Activated B cell treated with CpG ODN at 0.5 μM for 24 hours (primary cell): ENCODE data around the gene SERAC1. TPM values are rescaled to one million over a fixed set of nuclear protein-coding genes. Genes with fewer than 3 reads are reported as not detected.

Experiments used
- ATAC-seq: fragments of 200-7000 bp; cut with Tn5 transposase; one replicate; pipeline ENCODE4 v1.10.0; 2021; ENCODE audit warnings: low read depth, mild to moderate bottlenecking, moderate library complexity
- CTCF ChIA-PET: fragments of 350-600 bp; sonication (Branson Sonifier 250); formaldehyde crosslinking; loops from one replicate; lab custom pipeline; 2021; ENCODE audit warnings: antibody characterized with exemption; lab: Charles Lee
- POLR2A ChIA-PET: fragments of 350-600 bp; sonication (Branson Sonifier 250); formaldehyde crosslinking; loops from one replicate; lab custom pipeline; 2021; ENCODE audit warnings: antibody characterized with exemption; lab: Charles Lee
- DNase-seq: peaks from one replicate; pipeline ENCODE4 v3.0.0; 2022
- H3K27ac Mint-ChIP-seq: one replicate; pipeline ENCODE4 v1.8.0; 2020; ENCODE audit warnings: mixed read lengths
- H3K27me3 Mint-ChIP-seq: one replicate; pipeline ENCODE4 v1.8.0; 2021; ENCODE audit warnings: mixed read lengths
- H3K36me3 Mint-ChIP-seq: one replicate; pipeline ENCODE4 v1.8.0; 2021; ENCODE audit warnings: low read depth, mixed read lengths
- H3K4me1 Mint-ChIP-seq: one replicate; pipeline ENCODE4 v1.8.0; 2021; ENCODE audit warnings: mixed read lengths
- H3K4me3 Mint-ChIP-seq: one replicate; pipeline ENCODE4 v1.8.0; 2020; ENCODE audit warnings: mild to moderate bottlenecking, mixed read lengths
- H3K9me3 Mint-ChIP-seq: one replicate; pipeline ENCODE4 v1.8.0; 2020; ENCODE audit warnings: mixed read lengths
- intact Hi-C: fragments of 100-400 bp; cut with micrococcal nuclease; formaldehyde crosslinking; loops from one replicate; pipeline ENCODE4 v1.15.1; 2024
- total RNA-seq: library from RNA; stranded (reverse); gene quantifications from 2 replicates; pipeline ENCODE4 v1.2.3, GENCODE V29; 2022
- TF ChIP-seq, protein P1 (sequence below): fragments of 200-600 bp; IDR thresholded peaks from one replicate; pipeline ENCODE4 v1.8.0; 2022; ENCODE audit warnings: antibody characterized with exemption, mild to moderate bottlenecking

The SERAC1 gene
- total RNA-seq, 1 donor from 2014 or later = 3.0 TPM

DNA sequence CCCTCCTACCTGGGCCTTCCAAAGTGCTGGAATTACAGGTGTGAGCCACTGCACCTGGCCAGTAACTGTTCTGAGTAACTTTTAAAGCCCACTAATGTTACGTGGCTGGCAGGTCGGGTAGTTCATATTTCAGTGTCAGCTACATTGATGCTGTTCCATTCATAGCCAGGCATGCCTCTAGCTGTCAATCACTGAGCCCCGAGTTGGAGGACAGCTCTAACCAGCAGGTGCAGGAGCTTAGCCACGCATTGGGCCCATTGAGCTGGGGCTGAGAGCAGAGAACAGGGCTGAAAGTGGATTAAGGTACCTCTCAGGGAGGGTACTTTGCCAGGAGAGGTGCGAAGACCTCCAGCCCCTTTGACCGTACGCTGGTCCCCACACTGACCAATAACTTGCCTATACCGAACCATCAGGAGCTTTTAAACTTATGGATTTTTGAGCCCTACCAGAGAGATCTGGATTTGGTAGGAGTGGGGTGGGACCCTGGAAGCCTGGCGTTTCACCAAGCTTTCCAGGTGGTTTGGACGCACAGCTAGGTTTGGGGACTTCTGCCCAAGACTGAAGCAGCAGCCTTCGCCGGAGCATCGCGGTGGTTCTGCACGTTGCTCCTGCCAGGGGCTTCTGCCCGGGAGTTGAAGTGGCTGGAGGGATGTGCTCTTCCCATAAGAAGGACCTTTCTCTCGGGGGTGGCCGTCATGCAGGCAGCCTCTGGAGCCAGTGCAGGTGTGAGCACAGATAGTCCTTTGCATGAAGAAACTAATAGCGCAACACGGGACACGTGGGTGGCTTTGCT, 82.6 kb downstream of the SERAC1 start:
- POLR2A ChIA-PET = interaction anchor here (0.6 to 0.9 kb wide), 2 partner anchors 59 to 123 kb away, joined by 3 to 4 read pairs; no protein-coding TSS in a partner anchor
- TF ChIP-seq, protein P1, sequence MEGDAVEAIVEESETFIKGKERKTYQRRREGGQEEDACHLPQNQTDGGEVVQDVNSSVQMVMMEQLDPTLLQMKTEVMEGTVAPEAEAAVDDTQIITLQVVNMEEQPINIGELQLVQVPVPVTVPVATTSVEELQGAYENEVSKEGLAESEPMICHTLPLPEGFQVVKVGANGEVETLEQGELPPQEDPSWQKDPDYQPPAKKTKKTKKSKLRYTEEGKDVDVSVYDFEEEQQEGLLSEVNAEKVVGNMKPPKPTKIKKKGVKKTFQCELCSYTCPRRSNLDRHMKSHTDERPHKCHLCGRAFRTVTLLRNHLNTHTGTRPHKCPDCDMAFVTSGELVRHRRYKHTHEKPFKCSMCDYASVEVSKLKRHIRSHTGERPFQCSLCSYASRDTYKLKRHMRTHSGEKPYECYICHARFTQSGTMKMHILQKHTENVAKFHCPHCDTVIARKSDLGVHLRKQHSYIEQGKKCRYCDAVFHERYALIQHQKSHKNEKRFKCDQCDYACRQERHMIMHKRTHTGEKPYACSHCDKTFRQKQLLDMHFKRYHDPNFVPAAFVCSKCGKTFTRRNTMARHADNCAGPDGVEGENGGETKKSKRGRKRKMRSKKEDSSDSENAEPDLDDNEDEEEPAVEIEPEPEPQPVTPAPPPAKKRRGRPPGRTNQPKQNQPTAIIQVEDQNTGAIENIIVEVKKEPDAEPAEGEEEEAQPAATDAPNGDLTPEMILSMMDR = no peak
- ATAC-seq = no peak
- Mint-ChIP-seq H3K9me3 (no peaks in the 10 kb centered on the region), H3K27me3 (no peaks in the 10 kb centered on the region), H3K4me3 (no peak overlapping the region), H3K4me1 (peaks cover 5% of the 10 kb centered on the region), H3K27ac (no peak overlapping the region), H3K36me3 (peaks cover 88% of the 10 kb centered on the region)
- intact Hi-C loops = no loop called here
- DNase-seq = no peak
- CTCF ChIA-PET = interaction anchor here (0.9 to 1.1 kb wide), 2 partner anchors 12 to 13 kb away, joined by 4 read pairs; no protein-coding TSS in a partner anchor

DNA sequence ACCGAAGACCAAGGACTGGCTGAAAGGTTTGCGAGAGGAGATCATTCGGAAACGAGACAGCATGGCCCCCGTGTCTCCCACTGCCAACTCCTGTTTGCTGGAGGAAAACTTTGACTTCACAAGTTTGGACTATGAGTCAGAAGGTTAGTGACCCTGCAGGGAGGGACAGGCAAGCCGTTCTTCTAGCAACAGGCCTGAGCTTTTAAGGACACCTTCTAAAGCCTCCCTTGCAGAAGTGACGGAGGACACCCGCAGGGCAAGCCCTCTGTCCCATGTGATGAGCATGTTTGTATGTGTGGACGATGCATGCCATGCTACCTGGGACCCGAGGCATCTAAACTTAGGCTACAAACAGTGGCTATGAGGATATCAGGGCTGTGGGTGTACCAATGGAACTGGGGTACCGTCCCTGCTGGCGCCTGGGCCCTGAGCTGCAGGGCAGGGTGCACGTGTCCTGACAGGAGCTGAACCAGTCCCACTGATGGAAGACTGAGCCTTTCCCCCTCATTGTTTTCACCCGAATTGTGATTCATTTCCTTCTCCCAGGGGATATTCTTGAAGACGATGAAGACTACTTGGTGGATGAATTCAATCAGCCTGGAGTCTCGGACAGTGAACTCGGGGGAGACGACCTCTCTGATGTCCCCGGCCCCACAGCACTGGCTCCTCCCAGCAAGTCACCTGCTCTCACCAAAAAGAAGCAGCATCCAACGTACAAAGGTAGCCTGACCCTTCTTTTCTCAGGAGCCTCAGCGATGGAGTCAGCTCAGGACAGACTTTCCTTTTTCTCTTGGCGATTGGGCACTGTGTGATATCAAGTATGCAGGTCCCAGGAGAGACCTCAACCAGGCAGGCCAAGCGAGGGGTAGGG, 84.4 kb downstream of the SERAC1 start:
- H3K9me3 Mint-ChIP-seq = no peaks in the 10 kb centered on the region
- CTCF ChIA-PET = interaction anchor here (0.9 kb wide), 1 partner anchor 12 kb away, joined by 3 read pairs; no protein-coding TSS in a partner anchor
- intact Hi-C loops = no loop called here
- TF ChIP-seq, protein P1 = no peak
- H3K36me3 Mint-ChIP-seq = peaks cover 83% of the 10 kb centered on the region
- no peak overlapping the region for H3K4me3 Mint-ChIP-seq
- H3K27ac Mint-ChIP-seq = no peak overlapping the region
- H3K4me1 Mint-ChIP-seq = peaks cover 5% of the 10 kb centered on the region
- no peaks in the 10 kb centered on the region for H3K27me3 Mint-ChIP-seq
- ATAC-seq = no peak
- DNase-seq = no peak
- POLR2A ChIA-PET = no interaction called here

DNA sequence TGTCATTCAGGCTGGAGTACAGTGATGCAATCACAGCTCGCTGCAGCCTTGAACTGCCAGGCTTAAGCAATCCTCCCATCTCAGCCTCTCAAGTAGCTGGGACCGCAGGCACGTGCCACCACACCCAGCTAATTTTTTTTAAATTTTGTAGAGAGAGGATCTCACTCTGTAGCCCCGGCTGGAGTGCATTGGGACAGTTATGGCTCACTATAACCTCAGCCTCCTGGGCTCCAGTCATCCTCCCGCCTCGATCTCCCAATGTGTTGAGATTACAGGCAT, 86.5 kb downstream of the SERAC1 start:
- Mint-ChIP-seq H3K9me3 (no peaks in the 10 kb centered on the region), H3K27ac (no peak overlapping the region), H3K27me3 (no peaks in the 10 kb centered on the region), H3K4me3 (no peak overlapping the region), H3K4me1 (peaks cover 5% of the 10 kb centered on the region), H3K36me3 (peaks cover 84% of the 10 kb centered on the region)
- CTCF ChIA-PET = no interaction called here
- no peak for DNase-seq
- intact Hi-C loops = no loop called here
- no peak for ATAC-seq
- POLR2A ChIA-PET = no interaction called here
- TF ChIP-seq, protein P1 = no peak

DNA sequence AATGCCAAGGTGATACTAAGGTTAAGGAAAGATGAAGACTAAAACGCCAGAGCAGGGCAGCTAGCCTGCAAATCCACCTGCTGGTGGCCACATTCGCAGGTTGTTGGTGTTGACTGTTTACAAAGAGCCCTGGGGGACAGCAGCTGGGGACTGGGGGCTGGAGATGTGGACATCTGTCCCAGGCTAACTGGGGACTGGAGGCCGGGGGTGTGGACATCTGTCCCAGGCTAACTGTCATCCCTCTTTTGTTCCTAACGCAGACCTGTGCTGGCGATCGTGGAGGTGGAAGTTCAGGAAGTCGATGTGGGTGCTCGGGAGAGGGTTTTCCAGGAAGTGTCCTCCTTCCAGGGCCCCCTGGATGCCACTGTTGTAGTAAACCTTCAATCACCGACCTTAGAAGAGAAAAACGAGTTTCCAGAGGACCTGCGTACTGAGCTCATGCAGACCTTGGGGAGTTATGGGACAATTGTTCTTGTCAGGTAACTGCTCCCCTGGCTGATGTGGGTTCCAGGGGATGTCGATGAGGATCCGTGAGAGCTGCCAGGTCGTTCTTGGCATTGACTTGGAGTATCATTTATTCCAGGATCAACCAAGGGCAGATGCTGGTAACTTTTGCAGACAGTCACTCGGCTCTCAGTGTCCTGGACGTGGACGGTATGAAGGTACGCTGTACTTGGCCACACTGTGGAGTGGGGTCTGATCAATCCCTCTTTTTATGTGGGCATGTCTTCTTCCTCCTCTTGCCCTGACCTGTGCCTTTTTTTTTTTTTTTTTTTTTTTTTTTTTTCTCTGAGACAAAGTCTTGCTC, 87.0 kb downstream of the SERAC1 start:
- H3K4me1 Mint-ChIP-seq = no peaks in the 10 kb centered on the region

More for the DNA sequence above, 87.0 kb downstream of the SERAC1 start:
- Mint-ChIP-seq H3K9me3 (no peaks in the 10 kb centered on the region), H3K4me3 (no peak overlapping the region), H3K36me3 (peaks cover 84% of the 10 kb centered on the region), H3K27ac (no peak overlapping the region), H3K27me3 (no peaks in the 10 kb centered on the region)
- DNase-seq (no peak), ATAC-seq (no peak)
- CTCF ChIA-PET = no interaction called here
- POLR2A ChIA-PET = interaction anchor here (0.7 kb wide), 1 partner anchor 144 kb away, joined by 5 read pairs; no protein-coding TSS in a partner anchor
- TF ChIP-seq, protein P1 = no peak
- intact Hi-C loops = no loop called here
